Epithelial cell of esophagus (primary cell): Measurements from ENCODE around the gene LURAP1L.
A peak's percentile ranks its signal among the peaks of the same experiment; 100 is the strongest.

ENCODE experiments used
- DNase-seq: peaks from one replicate; pipeline ENCODE4 v3.0.0; 2010; ENCODE audit warnings: low read depth
- H3K4me3 ChIP-seq: 2 replicates; pipeline ENCODE4 v1.5.1; 2011; ENCODE audit warnings: mild to moderate bottlenecking, low read length, control low read depth
- TF ChIP-seq, protein P1 (sequence below): IDR thresholded peaks from 2 replicates; pipeline ENCODE4 v1.5.1; 2011; ENCODE audit warnings: low read depth, mild to moderate bottlenecking, low read length, control low read depth, inconsistent platforms; ENCODE audit not compliant: insufficient read depth; ENCODE audit errors: missing control alignments

LURAP1L gene

DNA sequence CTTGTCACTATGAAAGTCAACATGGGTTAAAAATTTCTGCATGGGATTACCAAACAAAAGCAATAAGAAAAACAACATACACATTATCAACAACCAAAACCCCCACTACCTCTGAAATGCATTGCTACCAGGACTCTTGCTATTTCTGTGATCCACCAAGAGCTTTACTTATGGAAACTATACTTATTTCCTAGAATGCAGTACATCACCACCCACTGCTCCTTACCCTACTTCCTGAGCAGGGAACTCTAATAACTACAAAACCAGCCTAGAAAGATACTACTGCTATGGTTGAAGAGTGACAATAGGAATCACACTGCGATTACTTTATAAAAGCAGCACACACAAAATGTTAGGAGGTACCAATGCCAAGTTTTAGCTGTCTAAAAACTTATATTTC lies 22.2 kb downstream of the LURAP1L start:
- no peak overlapping the region for H3K4me3 ChIP-seq
- TF ChIP-seq, protein P1, sequence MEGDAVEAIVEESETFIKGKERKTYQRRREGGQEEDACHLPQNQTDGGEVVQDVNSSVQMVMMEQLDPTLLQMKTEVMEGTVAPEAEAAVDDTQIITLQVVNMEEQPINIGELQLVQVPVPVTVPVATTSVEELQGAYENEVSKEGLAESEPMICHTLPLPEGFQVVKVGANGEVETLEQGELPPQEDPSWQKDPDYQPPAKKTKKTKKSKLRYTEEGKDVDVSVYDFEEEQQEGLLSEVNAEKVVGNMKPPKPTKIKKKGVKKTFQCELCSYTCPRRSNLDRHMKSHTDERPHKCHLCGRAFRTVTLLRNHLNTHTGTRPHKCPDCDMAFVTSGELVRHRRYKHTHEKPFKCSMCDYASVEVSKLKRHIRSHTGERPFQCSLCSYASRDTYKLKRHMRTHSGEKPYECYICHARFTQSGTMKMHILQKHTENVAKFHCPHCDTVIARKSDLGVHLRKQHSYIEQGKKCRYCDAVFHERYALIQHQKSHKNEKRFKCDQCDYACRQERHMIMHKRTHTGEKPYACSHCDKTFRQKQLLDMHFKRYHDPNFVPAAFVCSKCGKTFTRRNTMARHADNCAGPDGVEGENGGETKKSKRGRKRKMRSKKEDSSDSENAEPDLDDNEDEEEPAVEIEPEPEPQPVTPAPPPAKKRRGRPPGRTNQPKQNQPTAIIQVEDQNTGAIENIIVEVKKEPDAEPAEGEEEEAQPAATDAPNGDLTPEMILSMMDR, result no peak
- no peak for DNase-seq

DNA sequence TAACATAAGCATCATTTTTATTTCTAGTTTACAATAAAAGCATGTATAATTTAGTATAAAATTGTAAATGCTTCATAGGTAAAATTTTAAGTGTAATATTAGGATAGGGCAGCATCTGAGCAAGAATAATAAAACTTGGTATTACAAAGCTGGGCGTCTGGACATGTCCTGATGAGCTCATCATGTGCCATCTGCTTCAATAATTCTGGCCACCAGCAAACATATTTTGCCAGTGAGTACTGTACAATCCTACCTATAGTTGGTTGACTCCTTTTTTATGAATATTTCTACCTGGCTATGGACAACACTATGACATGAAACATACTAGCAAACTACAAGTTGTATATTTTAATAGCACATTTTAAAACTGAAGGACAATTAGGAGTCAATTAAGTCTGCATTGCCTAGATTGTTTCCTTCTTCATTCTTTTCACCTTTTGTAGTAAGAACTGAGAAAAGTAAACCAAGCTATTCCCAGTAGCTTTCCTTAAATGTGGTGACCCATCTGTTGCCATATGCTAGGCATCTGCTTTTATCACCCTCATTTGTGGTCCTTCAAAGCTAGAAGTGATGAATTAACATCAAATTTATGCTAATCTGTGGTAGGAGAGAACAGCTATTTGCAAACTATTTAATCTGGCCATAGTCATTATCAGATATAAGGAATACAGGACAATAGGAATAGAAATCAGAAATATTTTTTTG lies 23.4 kb downstream of the LURAP1L start:
- DNase-seq, result peak; percentile 92
- no peak overlapping the region for H3K4me3 ChIP-seq
- TF ChIP-seq, protein P1, result no peak

DNA sequence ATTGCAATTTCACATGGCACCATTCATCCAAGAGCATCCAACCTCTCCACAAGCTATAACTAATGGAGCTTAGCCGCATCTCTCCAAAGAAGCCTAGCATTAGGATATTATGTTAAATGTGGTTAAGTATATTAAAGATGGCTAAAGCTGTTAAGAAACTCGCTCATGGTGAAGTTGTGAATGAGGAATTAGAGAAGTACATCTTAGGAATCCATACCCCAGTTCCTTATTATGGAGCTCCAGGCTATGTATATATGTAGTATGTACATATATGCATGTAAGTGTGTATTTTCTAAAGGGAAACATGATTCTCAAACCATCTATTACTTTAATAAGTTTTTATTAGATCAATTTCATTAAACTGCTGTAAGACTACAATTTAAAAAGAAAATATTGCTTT lies 26.4 kb downstream of the LURAP1L start:
- H3K4me3 ChIP-seq, result no peak overlapping the region
- DNase-seq, result no peak
- TF ChIP-seq, protein P1, result no peak

DNA sequence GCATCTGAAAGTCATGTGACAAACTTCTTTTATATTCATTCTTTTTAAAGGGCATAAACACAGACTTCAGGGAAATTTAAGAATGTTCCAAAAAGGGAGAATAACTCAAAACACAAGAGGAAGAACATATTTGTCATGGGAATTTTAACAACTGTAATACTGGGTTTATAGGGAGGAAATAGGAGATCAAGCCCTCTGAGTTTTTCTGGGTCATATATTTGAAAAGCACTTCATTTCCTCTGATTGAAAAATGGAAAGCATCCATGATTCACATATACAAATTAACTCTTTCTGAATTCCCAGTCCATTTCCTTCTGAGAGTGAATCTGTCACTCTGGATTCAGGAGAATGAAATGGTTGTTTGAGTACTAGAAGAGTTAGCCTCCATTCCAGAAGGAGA lies 26.8 kb downstream of the LURAP1L start:
- TF ChIP-seq, protein P1, result no peak
- no peak for DNase-seq
- H3K4me3 ChIP-seq, result no peak overlapping the region

DNA sequence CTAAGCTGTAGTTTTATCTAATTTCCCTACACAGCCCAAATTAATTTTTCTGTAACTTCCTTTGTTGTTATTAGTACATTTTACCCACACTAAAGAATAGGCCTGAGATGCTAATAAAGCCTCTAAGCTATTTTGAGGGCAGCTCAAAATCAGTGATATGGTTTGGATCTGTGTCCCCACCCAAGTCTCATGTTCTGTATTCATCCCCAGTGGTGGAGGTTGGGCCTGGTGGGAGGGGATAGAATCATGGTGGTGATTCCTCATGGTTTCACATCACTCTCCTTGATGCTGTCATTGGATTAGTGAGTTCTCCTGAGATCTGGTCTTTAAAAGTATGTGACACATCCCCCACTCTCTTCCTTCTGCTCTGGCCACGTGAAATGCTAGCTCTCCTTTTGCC lies 27.3 kb downstream of the LURAP1L start:
- no peak for DNase-seq
- H3K4me3 ChIP-seq, result no peak overlapping the region

DNA sequence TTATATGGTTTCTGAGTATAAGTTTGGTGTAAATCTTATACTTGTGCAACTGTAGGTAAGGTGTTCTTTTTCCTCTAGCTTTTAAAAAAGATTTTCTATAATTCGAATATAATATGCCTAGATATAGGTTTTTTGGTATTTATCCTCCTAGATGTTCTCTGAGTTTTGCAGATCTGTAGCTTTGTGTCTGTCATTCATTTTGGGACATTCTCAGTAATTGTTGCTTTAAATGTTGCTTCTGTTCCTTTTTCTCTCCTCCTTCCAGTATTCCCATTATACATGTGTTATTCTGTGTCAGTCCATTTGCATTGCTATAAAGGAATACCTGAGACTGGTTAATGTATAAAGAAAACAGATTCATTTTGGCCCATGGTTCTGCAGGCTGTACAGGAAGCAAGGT lies 33.7 kb downstream of the LURAP1L start:
- DNase-seq, result no peak
- TF ChIP-seq, protein P1, result no peak
- H3K4me3 ChIP-seq, result no peak overlapping the region

More for the DNA sequence above, 27.3 kb downstream of the LURAP1L start:
- TF ChIP-seq, protein P1, result no peak

DNA sequence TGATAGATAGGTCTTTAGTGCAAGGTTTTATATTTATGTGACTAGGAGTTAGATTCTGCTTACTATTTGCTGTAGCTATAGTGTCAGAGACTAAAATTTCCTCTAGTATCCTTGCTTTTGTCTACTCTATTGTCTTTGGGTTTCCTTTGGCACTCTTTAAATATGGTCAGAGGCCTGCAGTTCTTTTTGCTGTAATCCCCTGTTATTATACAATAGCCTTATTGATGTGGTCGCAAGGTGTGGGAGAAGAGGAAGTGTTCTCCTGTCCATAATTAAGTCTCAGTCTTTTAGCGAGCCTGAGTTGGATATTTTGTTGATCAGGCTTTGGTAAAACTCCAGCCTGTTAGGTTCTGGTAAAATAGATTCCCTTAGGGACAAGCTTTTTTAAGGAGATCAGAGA lies 34.9 kb downstream of the LURAP1L start:
- DNase-seq, result no peak
- TF ChIP-seq, protein P1, result no peak
- H3K4me3 ChIP-seq, result no peak overlapping the region
